Left forelimb (tissue), 1 donor: ENCODE data around the gene PRODH2.
"Not testable (repeated sequence)": the region's sequence is repeated elsewhere in the genome, so short reads cannot be mapped to it uniquely, and the experiment has no call there.

Experiments
- DNase-seq: peaks from one replicate; pipeline ENCODE4 v3.0.0-alpha.2; 2018; ENCODE audit warnings: low spot score

PRODH2 gene

DNA sequence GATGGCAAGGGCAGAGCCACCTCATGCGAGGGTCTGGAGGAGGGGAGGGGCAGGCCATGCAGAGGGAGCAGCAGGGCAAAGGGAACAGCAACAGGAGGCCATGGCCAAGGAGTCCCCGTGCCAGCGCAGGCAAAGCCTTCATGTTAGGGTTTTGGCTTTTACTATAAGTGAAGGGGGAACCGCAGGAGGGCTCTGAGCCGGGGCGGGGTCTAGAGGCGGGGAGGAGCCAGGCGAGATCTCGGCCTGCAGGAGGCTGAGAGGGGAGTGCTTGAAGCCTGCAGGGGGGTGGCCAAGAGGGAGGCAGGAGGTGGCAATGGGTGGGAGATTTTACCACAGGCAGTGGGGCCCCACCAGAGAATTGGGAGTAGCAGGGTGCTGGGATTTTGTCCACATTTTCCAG, 31.0 kb downstream of the PRODH2 start:
- no peak for DNase-seq

DNA sequence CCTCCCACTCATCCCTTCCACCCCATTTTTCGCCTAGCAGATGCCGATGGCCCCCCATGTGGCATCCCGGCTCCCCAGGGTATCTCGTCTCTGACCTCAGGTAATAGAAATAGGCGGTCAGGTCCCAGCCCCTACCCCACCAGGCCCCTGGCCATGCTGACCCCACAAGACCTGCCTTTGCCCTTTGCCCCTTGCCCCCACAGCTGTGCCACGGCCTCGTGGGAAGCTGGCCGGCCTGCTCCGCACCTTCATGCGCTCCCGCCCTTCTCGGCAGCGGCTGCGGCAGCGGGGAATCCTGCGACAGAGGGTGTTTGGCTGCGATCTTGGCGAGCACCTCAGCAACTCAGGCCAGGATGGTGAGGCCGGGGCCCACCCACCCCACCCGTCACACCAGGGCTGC, 31.9 kb downstream of the PRODH2 start:
- DNase-seq: no peak

DNA sequence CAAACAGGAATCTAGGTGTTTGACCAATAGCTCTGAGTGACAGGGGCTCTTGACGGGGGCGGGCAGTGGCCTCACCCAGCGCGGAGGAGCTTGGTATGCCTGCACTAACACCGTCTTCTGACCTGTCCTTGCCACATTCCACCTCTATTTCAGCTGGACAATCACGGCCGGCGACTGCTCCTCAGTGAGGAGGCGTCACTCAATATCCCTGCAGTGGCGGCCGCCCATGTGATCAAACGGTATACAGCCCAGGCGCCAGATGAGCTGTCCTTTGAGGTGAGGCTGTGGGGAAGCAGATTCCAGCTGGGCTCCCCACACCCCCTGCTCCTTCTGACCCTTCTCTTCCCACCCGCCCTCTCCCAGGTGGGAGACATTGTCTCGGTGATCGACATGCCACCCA, 32.6 kb downstream of the PRODH2 start:
- DNase-seq: no peak

DNA sequence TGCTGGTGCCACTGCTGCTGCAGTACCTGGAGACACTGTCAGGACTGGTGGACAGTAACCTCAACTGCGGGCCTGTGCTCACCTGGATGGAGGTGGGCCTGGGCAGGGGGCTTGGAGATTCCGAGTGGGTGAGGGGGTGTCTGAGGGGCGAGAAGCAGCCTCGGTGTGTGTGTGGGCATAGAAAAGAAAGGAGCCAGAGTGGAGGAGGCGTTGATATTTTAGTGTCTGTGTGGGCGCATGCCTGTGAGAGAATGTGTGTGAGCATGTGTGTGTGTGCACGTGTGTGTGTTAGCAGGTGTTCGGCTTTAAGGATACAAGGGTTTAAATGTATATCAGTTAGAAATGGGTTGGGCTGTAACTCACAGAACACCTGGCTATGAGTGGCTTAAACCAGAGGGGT, 33.6 kb downstream of the PRODH2 start:
- DNase-seq: no peak

DNA sequence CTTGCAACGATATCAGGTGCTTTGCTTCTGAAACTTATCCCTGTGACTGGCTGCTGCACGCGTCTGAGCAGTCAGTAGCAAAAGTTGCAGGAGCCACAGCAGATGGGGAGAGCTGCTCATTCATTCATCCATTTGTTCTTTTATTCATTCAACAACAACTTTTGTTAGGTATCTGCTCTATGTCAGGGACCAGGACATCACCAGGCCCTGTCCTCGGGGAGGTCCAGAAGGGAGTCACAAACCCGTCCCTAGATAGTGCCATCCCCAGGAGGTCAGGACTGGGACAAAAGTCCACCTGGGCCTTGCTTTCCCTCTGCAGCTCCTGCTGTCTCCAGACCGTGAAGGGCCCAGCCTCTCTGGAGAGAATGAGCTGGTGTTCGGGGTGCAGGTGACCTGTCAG, 34.7 kb downstream of the PRODH2 start:
- no peak for DNase-seq

DNA sequence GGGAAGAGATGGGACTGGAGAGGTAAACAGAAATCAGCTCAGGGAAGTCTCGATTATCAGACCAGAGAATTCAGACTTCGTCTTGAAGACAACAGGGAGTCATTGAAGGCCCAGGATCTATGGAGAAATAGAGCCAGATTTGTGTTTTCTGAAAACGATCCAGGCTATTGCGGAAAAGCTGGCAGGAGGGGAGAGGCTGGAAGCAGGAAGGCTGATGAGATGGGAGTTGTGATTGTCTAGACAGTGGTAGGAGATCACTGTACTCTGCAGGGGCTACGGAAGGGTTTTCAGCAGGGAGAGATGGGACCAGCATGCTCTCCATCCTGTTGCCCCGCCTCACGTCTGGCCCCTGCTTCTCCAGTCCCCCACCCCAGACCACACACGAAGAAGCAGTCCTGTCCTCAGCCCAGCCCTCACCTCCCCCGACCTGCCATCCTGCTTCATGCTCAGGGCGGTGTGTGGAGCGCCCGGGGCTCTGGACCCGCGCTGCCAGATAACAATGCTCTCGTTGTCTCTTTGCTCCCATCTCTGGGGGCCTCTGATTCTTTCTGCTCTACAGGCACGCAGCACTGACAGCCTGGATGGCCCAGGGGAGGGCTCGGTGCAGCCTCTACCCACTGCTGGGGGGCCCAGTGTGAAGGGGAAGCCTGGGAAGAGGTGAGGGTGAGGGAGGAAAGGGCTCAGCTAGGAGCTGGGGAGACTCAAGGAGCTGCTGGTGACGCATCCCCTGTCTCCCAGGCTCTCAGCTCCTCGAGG, 35.4 kb downstream of the PRODH2 start:
- DNase-seq: no peak

DNA sequence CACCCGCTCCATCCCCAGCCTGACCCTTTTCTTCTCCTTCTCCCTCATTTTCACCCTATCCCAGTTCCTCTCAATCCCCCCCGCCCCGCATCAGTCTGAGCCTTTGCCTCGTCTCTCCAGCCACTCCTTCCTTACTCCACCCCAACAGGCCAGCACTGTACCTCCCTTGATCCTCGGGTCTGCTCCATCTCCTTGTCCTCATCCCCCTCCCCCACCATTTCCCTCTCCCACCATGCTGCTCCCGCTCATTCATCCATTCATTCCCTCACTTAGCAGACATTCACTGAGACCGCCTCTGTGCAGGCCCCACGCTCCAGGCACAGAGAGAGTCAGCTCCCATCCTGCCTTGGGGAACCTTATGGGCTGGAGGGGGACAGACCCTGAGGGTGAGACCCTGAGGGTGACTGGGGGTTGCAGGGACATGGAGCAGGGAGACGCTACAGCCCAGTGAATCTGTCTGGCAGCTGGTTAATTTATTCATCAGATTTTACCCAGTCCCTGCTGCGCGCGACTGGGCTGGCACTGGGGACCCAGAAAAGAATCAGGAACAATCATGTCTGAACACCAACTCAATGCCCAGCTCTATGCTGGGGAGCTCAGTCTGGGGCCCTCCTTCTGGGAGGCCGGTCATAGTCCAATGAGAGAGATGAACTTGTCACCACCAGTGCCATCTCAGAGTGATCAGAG, 36.4 kb downstream of the PRODH2 start:
- peak; percentile 53 for DNase-seq

DNA sequence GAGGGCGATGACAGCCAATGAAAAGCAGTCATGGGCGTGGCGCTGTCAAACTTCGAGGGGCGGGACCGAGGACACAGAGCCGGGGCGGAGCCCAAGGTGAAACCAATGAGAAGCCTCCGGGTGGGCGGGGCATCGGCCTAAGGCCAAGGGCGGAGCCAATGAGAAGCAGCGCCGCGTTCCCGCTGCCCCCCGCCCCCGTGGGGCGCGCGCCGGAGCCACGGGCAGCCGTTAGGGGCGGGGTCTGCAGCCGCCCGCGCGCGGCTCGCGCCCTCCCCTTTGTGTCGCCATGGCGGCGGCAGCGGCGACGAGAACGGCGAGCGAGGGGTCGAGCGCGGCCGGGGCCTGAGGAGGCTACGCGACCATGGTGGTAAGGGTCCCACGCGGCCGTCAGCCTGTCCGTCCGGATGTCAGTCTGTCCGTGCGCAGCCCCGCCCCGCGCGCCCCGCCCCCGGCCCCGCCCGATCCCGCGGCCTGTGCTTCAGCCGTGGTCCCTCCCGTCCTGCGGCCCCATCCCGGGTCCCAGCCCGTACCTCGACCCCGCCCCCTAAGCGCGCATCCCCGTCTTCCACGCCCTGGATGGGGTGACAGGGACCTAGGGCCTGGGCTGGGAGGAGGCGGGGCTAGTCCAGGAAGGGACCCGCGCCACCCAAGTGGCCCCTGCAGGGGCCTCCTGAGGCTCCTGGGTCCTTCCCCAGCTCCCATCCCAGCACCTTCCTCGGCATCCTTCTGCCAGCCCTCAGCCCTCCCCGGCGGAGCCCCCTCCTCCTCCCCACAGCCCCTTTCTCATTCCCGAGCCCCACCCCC, 37.1 kb downstream of the PRODH2 start, which contains the start of gene ARHGAP33:
ARHGAP33 (plus strand) TSS at position 267 of the 804 bp plus-strand sequence; CDS start at position 362, 95 bp downstream.
- DNase-seq: peak; percentile 98

DNA sequence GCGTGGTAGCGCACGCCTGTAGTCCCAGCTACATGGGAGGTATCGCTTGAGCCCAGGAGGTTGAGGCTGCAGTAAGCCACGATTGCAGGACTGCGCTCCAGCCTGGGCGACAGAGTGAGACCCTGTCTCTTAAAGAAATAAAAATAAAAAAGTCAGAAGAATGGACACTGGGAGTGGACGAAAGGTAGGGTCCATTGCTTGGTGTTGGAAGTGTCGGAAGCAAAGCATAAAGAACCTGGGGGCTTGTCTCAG, 37.7 kb downstream of the PRODH2 start:
- no peak for DNase-seq

DNA sequence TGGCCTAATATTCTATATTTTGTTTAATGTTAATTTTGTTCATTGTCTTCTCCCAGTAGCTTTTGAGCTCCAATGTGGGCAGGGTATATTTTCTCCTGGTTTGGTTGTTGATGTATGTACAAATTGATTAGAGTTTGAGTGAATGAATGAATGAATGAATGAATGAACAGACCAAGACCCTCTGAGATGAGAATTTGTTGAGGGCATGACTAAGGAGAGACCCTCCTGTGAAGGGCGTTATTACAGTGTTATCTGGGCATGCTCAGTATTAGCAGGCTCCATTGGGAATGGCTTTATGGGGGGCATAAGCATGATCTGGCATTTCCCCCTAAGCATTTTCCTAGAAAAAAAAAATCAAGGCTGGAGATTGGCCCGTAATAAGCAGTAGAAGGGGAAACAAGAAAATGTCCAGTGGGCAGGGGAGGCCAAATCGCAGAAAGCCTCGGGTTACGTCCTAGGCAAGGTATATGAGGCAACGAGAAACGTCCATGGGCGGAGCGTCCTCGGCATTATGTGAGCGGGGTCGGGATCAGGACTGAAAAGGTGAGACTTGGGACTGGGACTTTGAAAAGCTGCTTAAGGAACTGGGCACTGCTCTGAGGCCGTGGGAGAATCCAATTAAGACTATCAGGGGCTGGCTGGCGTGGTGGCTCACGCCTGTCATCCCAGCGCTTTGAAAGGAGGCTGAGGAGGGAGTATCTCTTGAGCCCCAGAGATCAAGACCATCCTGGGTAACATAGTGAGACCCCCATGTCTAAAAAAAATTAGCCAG, 38.2 kb downstream of the PRODH2 start:
- no peak for DNase-seq

DNA sequence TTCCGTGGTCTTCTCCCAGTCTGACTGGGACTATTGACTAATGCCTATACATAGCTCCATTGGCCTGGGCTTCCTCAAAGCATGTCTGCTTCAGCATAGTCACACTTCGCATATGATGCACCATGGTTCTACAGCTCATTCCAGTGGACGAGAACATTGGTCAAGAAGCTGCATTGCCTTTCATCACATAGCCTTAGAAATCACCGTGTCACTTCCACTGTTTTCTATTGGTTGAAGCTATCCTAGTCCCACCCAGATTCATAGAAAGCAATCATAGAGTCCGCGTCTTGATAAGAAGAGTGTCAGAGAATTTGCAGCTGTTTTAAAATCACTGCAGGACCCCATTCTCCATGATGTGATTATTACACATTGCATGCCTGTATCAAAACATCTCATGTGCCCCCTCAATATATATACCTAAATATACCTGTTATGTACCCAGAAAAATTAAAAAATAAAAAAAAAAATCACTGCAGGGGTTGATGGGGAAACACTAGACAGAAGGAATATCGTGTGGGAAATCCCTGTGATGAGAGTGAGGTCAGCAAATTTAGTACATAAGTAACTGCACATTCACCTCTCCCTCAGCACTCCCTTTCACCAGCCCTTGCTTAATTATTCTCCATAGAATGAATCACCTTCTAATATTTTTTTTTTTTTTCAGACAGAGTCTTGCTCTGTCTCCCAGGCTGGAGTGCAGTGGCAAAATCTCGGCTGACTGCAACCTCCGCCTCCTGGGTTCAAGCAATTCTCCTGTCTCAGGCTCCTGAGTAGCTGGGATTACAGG, 39.4 kb downstream of the PRODH2 start:
- no peak for DNase-seq

DNA sequence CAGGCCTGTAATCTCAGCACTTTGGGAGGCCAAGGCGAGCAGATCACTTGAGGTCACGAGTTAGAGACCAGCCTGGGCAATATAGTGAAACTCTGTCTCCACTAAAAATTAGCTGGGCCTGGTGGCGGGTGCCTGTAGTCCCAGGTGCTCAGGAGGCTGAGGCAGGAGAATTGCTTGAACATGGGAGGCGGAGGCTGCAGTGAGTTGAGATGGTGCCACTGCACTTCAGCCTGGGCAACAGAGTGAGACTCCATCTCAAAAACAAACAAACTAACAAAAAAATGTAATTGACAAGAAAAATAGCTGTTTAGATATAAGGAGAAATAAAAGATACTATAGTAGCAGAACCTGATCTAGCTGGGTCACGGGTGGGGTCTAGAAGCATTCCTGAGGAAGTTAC, 40.3 kb downstream of the PRODH2 start:
- DNase-seq: not testable (repeated sequence)

DNA sequence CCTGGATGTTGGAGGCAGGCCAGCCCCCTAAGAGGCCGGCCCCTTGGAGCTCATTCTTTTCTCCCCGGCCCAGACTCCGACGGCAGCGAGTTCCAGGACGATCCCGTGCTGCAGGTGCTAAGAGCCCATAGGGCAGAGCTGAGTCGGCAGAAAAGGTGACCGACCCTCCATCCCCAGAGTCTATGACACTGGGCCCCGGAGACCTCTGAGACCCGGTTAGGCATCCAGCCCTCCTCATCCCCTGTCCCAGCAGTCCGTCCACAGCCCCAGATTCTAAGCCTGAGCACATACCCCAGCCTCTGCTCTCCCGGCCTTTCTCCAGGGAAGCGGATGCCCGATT, 44.6 kb downstream of the PRODH2 start:
- DNase-seq: no peak

DNA sequence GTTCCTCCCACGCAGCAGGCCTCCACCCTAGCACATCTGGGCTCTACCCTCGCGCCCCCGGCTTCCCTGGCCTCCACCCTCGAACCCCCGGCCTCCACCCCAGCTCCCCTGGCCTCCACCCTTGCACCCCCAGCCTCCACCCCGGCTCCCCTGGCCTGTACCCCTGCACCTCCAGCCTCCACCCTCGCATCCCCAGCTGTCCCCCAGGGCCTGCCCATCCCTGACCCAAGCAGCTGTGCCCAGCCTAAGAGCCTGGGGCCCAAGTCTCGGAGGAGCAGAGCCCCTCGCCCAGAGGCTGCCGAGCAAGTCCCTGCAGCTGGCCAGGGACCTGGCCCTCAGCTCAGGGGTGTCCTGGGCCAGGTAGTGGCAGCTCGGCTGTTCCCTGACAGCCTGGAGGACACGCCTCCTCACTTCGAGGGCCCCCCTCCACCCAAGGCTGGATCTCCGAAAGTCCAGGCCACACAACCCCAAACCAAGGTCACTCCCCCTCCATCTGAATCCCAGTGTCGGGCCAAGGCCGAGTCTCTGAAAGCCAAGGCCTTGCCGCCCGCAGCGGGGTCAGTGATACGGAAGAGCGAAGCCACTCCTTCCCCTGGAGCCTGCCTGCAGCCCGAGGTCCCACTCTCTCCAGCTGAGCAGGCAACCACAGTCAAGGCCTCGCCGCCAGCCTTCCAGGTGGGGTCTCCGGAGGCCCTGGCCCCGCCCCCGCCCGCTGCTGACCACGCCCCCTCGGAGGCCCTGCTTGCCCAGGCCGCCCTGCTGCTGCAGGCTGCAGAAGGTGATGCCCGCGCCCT, 45.2 kb downstream of the PRODH2 start:
- DNase-seq: no peak

DNA sequence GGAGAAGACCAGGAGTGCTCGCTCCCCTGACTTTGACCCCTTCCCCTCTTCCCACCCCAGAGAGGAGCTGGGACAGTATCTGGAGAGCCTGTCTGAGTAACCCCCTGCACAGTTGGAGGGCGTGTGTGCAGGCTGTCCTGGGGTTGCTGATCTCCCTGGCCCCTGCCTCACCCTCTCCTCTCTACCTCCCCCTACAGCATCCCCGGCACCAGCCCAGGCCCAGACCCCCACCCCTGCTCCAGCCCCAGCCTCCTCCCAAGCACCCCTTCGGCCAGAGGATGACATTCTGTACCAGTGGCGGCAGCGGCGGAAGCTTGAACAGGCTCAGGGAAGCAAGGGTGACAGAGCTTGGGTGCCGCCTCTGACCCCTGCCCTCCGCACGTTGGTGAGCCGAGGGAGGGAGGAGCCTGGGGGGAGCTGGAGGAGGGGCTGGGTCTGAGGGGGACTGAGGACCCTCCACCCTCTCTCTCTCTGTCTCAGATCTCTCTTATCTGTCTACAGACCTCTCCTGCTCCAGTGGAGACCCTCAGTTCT, 46.0 kb downstream of the PRODH2 start:
- no peak for DNase-seq

DNA sequence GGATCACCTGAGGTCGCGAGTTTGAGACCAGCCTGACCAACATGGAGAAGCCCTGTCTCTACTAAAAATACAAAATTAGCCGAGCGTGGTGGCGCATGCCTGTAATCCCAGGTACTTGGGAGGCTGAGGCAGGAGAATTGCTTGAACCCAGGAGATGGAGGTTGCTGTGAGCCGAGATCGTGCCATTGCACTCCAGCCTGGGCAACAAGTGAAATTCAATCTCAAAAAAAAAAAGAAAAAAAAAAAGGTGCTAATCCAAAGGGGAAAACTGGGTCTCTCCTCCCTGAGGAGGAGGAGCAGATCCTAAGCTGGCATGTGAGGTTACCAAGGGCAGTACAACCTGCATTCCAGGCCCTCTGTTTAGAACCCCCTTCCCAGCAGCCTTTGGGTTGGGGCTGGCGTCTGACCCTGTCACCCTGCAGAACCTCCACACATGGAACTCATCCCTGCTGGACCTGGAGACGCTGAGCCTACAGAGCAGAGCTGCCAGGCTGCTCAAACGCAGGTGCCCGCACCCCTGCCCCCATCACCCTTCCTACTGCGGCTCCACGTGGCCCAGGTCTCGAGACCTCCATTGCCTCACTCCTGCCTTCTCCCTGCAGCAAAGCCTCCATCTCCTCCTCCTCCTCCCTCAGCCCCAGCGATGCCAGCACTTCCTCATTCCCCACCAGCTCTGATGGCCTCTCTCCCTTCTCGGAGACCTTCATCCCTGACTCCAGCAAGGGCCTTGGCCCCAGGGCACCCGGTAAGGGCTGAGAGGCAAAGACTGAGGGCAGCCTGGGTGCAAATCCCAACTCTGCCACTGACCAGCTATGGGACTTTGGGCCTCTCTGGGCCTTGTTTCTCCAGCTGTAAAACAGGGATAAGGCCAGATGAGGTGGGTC, 48.0 kb downstream of the PRODH2 start:
- DNase-seq: no peak

DNA sequence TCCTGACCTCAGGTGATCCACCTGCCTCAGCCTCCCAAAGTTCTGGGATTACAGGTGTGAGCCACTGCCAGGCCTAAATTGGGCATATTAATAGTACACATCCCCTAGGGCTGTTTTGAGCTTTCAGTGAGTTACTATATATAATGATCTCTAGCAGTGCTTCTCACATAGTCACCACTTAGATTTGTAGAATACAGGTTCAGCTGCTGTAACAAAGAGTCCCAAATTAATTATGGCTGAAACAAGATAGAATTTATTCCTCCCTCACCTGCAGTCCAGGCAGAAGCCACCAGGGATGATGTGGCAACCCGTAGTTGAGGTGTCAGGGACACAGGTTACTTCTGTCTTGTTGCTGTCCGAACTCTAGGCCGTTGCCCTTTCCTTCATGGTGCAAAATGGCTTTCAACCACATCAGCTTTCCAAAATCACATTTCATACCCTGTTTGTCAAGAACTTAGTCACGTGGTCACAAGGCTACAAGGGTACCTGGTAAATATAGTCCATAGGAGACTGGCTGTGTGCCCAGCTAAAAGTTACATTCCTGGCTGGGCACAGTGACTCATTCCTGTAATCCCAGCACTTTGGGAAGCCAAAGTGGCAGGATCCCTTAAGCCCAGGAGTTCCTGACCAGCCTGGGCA, 51.8 kb downstream of the PRODH2 start:
- no peak for DNase-seq

DNA sequence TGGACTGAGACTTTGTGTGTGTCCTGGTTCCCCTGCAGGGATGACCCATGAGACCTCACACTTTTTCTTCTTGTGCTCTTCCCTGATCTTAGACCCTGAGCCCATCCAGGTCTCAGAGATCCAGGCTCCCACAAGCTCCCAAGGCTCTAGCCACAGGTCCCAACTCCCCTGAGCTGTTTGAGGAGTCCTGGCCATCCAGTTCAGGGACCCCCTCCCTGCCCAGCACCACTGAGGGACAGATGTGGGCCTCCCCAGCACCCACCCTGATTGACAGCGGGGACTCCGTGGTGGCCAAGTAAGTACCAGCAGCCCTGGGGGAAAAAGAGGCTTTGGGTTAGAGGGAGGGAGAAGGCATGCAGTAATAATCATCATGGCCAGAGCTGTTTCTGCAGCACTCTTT, 52.9 kb downstream of the PRODH2 start:
- no peak for DNase-seq
